ENCODE results near the gene SPDYC. TPM values are rescaled to one million over a fixed set of nuclear protein-coding genes. Genes with fewer than 3 reads are reported as not detected.

The SPDYC gene
- total and polyA plus RNA-seq, 2 donors (not counting 1 experiment from before 2014, with no cell fraction given), result not detected

GRCh38 chr11:65185869-65186341 is 15.9 kb downstream of the SPDYC start:
- no peaks in the 10 kb centered on the region for H3K27me3 ChIP-seq (ENCODE audit: control insufficient read depth, insufficient read depth, low read length)
- peaks cover 40% of the 10 kb centered on the region for H3K36me3 ChIP-seq (ENCODE audit: control insufficient read depth, insufficient read depth, low read length)

GRCh38 chr11:65186701-65187100 is 16.7 kb downstream of the SPDYC start:
- Histone ChIP-seq H3K4me1 (ENCODE audit: control insufficient read depth, extremely low read depth, insufficient read depth, low read length) (peaks cover 5% of the 10 kb centered on the region), H3K79me2 (ENCODE audit: control insufficient read depth, insufficient read depth, low read length) (peaks cover 26% of the 10 kb centered on the region), H3K27me3 (ENCODE audit: control insufficient read depth, insufficient read depth, low read length) (no peaks in the 10 kb centered on the region), H3K36me3 (ENCODE audit: control insufficient read depth, insufficient read depth, low read length) (peaks cover 40% of the 10 kb centered on the region), H3K4me2 (ENCODE audit: extremely low read depth, insufficient read depth, low read length) (no peak overlapping the region), H3K4me3 (replicated peaks in 1 of 4; ENCODE audit: control extremely low read depth in 1 of 4, insufficient read depth in 1 of 4, low read depth in 3 of 4, low read length in 4 of 4) (no peak overlapping the region), H2AFZ (ENCODE audit: low read length) (no peak overlapping the region), H3K9me3 (ENCODE audit: control insufficient read depth, insufficient read depth, low read depth, low read length) (no peaks in the 10 kb centered on the region), H3K9ac (ENCODE audit: insufficient read depth, low read length) (no peak overlapping the region), H4K20me1 (ENCODE audit: control insufficient read depth, extremely low read depth, insufficient read depth, low read length) (no peaks in the 10 kb centered on the region), H3K27ac (ENCODE audit: insufficient read depth, low read length) (no peak overlapping the region)
- DNase-seq (ENCODE audit: low read depth in 2 of 2), result no peak
- TF ChIP-seq CTCF (conservative IDR thresholded peaks at IDR 0.05 in 1 of 2, IDR thresholded peaks at IDR 0.05 in 1 of 2; ENCODE audit: low read depth in 1 of 2, low read length in 2 of 2), result no peak
- TF ChIP-seq EZH2 (IDR thresholded peaks at IDR 0.05; ENCODE audit: low read length, missing control alignments), result no peak

More at GRCh38 chr11:65185869-65186341, 15.9 kb downstream of the SPDYC start:
- Histone ChIP-seq H3K9ac (ENCODE audit: insufficient read depth, low read length) (no peak overlapping the region), H4K20me1 (ENCODE audit: control insufficient read depth, extremely low read depth, insufficient read depth, low read length) (no peaks in the 10 kb centered on the region), H3K27ac (ENCODE audit: insufficient read depth, low read length) (no peak overlapping the region), H3K9me3 (ENCODE audit: control insufficient read depth, insufficient read depth, low read depth, low read length) (no peaks in the 10 kb centered on the region), H3K4me1 (ENCODE audit: control insufficient read depth, extremely low read depth, insufficient read depth, low read length) (peaks cover 5% of the 10 kb centered on the region), H3K4me3 (replicated peaks in 1 of 4; ENCODE audit: control extremely low read depth in 1 of 4, insufficient read depth in 1 of 4, low read depth in 3 of 4, low read length in 4 of 4) (no peak overlapping the region), H3K4me2 (ENCODE audit: extremely low read depth, insufficient read depth, low read length) (no peak overlapping the region), H3K79me2 (ENCODE audit: control insufficient read depth, insufficient read depth, low read length) (peaks cover 27% of the 10 kb centered on the region), H2AFZ (ENCODE audit: low read length) (no peak overlapping the region)
- no peak for DNase-seq (ENCODE audit: low read depth in 2 of 2)
- TF ChIP-seq EZH2 (IDR thresholded peaks at IDR 0.05; ENCODE audit: low read length, missing control alignments) (no peak), CTCF (conservative IDR thresholded peaks at IDR 0.05 in 1 of 2, IDR thresholded peaks at IDR 0.05 in 1 of 2; ENCODE audit: low read depth in 1 of 2, low read length in 2 of 2) (peak; percentile 2 to 9)

GRCh38 chr11:65187146-65187675 is 17.2 kb downstream of the SPDYC start:
- Histone ChIP-seq H3K36me3 (ENCODE audit: control insufficient read depth, insufficient read depth, low read length) (peaks cover 41% of the 10 kb centered on the region), H3K9ac (ENCODE audit: insufficient read depth, low read length) (no peak overlapping the region), H3K79me2 (ENCODE audit: control insufficient read depth, insufficient read depth, low read length) (peaks cover 22% of the 10 kb centered on the region), H4K20me1 (ENCODE audit: control insufficient read depth, extremely low read depth, insufficient read depth, low read length) (no peaks in the 10 kb centered on the region), H3K4me1 (ENCODE audit: control insufficient read depth, extremely low read depth, insufficient read depth, low read length) (peaks cover 5% of the 10 kb centered on the region), H3K9me3 (ENCODE audit: control insufficient read depth, insufficient read depth, low read depth, low read length) (no peaks in the 10 kb centered on the region), H3K4me2 (ENCODE audit: extremely low read depth, insufficient read depth, low read length) (no peak overlapping the region), H2AFZ (ENCODE audit: low read length) (no peak overlapping the region), H3K4me3 (replicated peaks in 1 of 4; ENCODE audit: control extremely low read depth in 1 of 4, insufficient read depth in 1 of 4, low read depth in 3 of 4, low read length in 4 of 4) (no peak overlapping the region), H3K27me3 (ENCODE audit: control insufficient read depth, insufficient read depth, low read length) (no peaks in the 10 kb centered on the region), H3K27ac (ENCODE audit: insufficient read depth, low read length) (no peak overlapping the region)
- TF ChIP-seq CTCF (conservative IDR thresholded peaks at IDR 0.05 in 1 of 2, IDR thresholded peaks at IDR 0.05 in 1 of 2; ENCODE audit: low read depth in 1 of 2, low read length in 2 of 2) (no peak), EZH2 (IDR thresholded peaks at IDR 0.05; ENCODE audit: low read length, missing control alignments) (no peak)
- no peak for DNase-seq (ENCODE audit: low read depth in 2 of 2)

Data from fibroblast of lung (primary cell).